Heart right ventricle (tissue), 16 donors: ENCODE data around the gene CLDN17. TPM values are rescaled to one million over a fixed set of nuclear protein-coding genes. Genes with fewer than 3 reads are reported as not detected.

Experiments used
- ATAC-seq, 8 donors: fragments of 200-7000 bp; cut with Tn5 transposase; one replicate each; pipeline ENCODE4 v1.9.1; 2020; ENCODE audit warnings: mild to moderate bottlenecking in 8 of 8, moderate library complexity in 8 of 8, moderate number of reproducible peaks in 1 of 8
- DNase-seq, 2 donors: peaks; one replicate each; pipeline ENCODE4 v3.0.0-alpha.2; 2020
- H3K27ac ChIP-seq, 10 donors: fragments of 200-600 bp; sonication (generic) in 2 of 10; one replicate each; pipeline versions ENCODE4 v1.5.0 to v1.8.0; 2020 to 2022; ENCODE audit warnings: mild to moderate bottlenecking in 3 of 10
- H3K27me3 ChIP-seq, 7 donors: fragments of 200-600 bp; one replicate each; pipeline ENCODE4 v1.8.0; 2021 to 2022; ENCODE audit warnings: mild to moderate bottlenecking in 2 of 7
- H3K36me3 ChIP-seq, 9 donors: fragments of 200-600 bp; sonication (generic) in 1 of 9; one replicate each; pipeline versions ENCODE4 v1.5.0 to v1.8.0; 2020 to 2022; ENCODE audit warnings: mild to moderate bottlenecking in 2 of 9
- H3K4me1 ChIP-seq, 9 donors: fragments of 200-600 bp; sonication (generic) in 1 of 9; one replicate each; pipeline versions ENCODE4 v1.5.0 to v1.8.0; 2020 to 2022; ENCODE audit warnings: mild to moderate bottlenecking in 4 of 9
- H3K4me3 ChIP-seq, 10 donors: fragments of 200-600 bp; sonication (generic) in 2 of 10; one replicate each; pipeline versions ENCODE4 v1.5.0 to v1.8.0; 2020 to 2022; ENCODE audit warnings: mild to moderate bottlenecking in 7 of 10, moderate library complexity in 2 of 10
- H3K9me3 ChIP-seq, 11 donors: fragments of 200-600 bp in 10 of 11; sonication (generic) in 2 of 11; one replicate each; pipeline versions ENCODE4 v1.5.0 to v1.8.0; 2013 to 2022; ENCODE audit warnings: mild to moderate bottlenecking in 2 of 11, control low read depth in 1 of 11, moderate library complexity in 1 of 11
- WGBS, 2 donors: extraction: QIAGEN DNeasy Blood & Tissue Kit; methylation state at CpG; one replicate each; pipeline ENCODE4 v1.1.7; 2013; ENCODE audit warnings: inconsistent platforms in 1 of 2; 5-methylcytosine and 5-hydroxymethylcytosine counted together
- intact Hi-C, 10 donors: fragments of 100-400 bp; cut with DNase I; formaldehyde crosslinking; loops; one replicate each; pipeline versions ENCODE4 v1.11.1 to v1.14.2; 2022
- polyA plus RNA-seq, 2 donors: library from polyadenylated mRNA; stranded (reverse); fragments of 200-250 nt; gene quantifications; one replicate each; pipeline ENCODE4 v1.2.3, GENCODE V29; 2013
- total RNA-seq, 10 donors: library from RNA; stranded (reverse); fragmentation: NEBNext Ultra II Directional in 3 of 10; extraction: Animal tissue kit (Norgen Biotek cat#: 25700) in 3 of 10; gene quantifications; one replicate each; pipeline versions ENCODE4 v1.2.1 to v1.2.4, GENCODE V29; 2021 to 2023
- TF ChIP-seq, protein P1 (sequence below), 9 donors: fragments of 200-600 bp; sonication (generic) in 2 of 9; IDR thresholded peaks; one replicate each; pipeline versions ENCODE4 v1.5.0 to v1.8.0; 2021 to 2022; ENCODE audit warnings: antibody characterized with exemption in 9 of 9, mild to moderate bottlenecking in 5 of 9, moderate library complexity in 1 of 9
- donor health status: Arrhythmogenic right ventricular cardiomyopathy.
- donor health status: ischemic (EF 13 %, LVEDD 7.1; RV severe dilation, severe dysfunction).
- donor health status: healthy with polysubstance abuse.
- donor health status: DM: no; HTN: yes; CAD: no.
- donor health status: DM: no; HTN: no; CAD: no.
- donor health status: ischemic (EF 25% LVEDD 6.9; RV normal size, moderate dysfunction).
- donor health status: ischemic (EF 25% LVEDD 5.7; RV mildly dilated, moderate dysfunction).
- donor health status: healthy.
- donor health status: DM: yes; HTN: yes; CAD: no.
- donor health status: Ischemic cardiomyopathy.
- donor health status: ischemic (EF 35%, LVEDD 5.7; RV mildly dilated, moderate dysfunction).
- donor health status: nonischemic (EF 11% LVEDD 7.7; RV severe dilation, severe dysfunction).
- donor health status: DM: yes; HTN: yes; CAD: no.
- donor health status: PGD.
- donor health status: ischemic (EF 29% LVEDD 5.4; RV normal size, mild dysfunction).
- donor health status: nonischemic (EF 23%, LVEDD 6.1; RV moderate dilation, normal function).

The CLDN17 gene
- total and polyA plus RNA-seq, 12 donors, result not detected

DNA sequence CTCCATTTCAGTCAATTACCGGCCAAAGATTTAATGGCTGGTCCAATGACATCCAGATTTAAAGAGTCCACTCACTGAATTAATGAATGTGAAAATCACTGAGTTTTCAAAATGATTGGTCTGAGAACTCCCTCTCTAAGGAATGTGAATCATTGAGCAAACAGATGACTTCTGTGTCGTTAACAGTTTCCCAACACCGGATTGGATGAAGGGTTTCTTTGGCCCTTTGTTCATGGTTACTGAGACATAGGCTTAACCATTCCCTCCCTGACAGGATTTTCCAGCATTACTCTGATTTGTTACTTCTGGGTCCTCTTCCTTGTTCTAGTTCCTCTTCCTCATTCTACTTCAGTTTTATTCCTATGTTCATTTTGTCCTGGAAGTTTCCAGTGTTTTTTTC is 1.5 kb upstream of the CLDN17 start:
- DNase-seq, result no peak
- Histone ChIP-seq H3K27ac (no peak overlapping the region), H3K36me3 (no peaks in the 10 kb centered on the region), H3K9me3 (no peaks in the 10 kb centered on the region), H3K27me3 (peaks cover 0 to 7% (median 0%) of the 10 kb centered on the region in 7 donors), H3K4me3 (no peak overlapping the region), H3K4me1 (no peaks in the 10 kb centered on the region)
- TF ChIP-seq, protein P1, sequence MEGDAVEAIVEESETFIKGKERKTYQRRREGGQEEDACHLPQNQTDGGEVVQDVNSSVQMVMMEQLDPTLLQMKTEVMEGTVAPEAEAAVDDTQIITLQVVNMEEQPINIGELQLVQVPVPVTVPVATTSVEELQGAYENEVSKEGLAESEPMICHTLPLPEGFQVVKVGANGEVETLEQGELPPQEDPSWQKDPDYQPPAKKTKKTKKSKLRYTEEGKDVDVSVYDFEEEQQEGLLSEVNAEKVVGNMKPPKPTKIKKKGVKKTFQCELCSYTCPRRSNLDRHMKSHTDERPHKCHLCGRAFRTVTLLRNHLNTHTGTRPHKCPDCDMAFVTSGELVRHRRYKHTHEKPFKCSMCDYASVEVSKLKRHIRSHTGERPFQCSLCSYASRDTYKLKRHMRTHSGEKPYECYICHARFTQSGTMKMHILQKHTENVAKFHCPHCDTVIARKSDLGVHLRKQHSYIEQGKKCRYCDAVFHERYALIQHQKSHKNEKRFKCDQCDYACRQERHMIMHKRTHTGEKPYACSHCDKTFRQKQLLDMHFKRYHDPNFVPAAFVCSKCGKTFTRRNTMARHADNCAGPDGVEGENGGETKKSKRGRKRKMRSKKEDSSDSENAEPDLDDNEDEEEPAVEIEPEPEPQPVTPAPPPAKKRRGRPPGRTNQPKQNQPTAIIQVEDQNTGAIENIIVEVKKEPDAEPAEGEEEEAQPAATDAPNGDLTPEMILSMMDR (IDR thresholded peaks at IDR 0.05), result no peak
- WGBS, 2 donors, result 79 to 81% methylated on average over 3 of the region's 3 CpGs
- intact Hi-C loops, result no loop called here
- ATAC-seq, result no peak

DNA sequence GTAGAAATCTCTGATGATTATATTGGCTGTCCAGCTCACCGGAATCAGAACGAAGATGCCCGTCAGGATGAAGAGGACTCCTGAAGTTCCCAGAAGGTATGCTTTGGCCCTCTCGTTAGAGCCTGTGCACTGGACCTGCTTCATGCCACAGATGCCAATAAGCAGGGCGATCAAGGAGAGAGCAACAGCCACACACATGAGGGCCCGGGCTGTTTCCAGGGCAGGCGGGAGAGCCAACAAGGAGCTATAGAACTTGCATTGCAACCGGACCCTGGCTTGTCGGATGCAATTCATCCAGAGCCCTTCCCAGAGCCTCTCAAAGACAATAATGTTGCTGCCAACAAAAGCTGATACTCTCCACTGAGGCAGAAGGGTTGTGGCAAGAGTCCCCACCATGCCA is 434 bp downstream of the CLDN17 start:
- TF ChIP-seq, protein P1 (IDR thresholded peaks at IDR 0.05), result no peak
- Histone ChIP-seq H3K9me3 (no peaks in the 10 kb centered on the region), H3K36me3 (no peaks in the 10 kb centered on the region), H3K4me3 (no peak overlapping the region), H3K27ac (no peak overlapping the region), H3K4me1 (no peaks in the 10 kb centered on the region), H3K27me3 (peaks cover 0 to 7% (median 0%) of the 10 kb centered on the region in 7 donors)
- intact Hi-C loops, result no loop called here
- no peak for DNase-seq
- WGBS, 2 donors, result 92 to 97% methylated on average over 9 of the region's 9 CpGs
- ATAC-seq, result no peak

DNA sequence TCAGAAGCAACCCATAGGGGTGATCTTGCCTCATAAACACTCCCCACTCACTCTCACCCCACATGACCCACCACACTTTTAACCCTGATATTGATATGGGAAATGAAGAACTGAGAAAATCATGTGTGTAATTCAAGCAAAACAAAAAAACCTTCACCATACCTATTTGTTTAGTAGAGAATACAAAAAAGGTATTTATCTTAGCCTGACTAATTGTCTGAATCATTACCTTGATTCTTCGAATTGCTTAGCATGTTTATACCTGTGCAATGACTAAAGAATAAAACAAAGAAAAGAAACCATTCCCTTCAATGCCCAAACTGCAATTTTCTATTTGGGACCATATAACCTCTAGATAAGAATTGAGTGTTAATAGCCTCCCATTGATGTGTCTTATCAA is 1.8 kb downstream of the CLDN17 start:
- 89% methylated on average over 1 of the region's 1 CpG for WGBS, 2 donors
- Histone ChIP-seq H3K27me3 (peaks cover 0 to 7% (median 0%) of the 10 kb centered on the region in 7 donors), H3K36me3 (no peaks in the 10 kb centered on the region), H3K4me1 (no peaks in the 10 kb centered on the region), H3K4me3 (no peak overlapping the region), H3K27ac (no peak overlapping the region), H3K9me3 (no peaks in the 10 kb centered on the region)
- intact Hi-C loops, result no loop called here
- ATAC-seq (no peak), DNase-seq (no peak)
- TF ChIP-seq, protein P1 (IDR thresholded peaks at IDR 0.05), result no peak

DNA sequence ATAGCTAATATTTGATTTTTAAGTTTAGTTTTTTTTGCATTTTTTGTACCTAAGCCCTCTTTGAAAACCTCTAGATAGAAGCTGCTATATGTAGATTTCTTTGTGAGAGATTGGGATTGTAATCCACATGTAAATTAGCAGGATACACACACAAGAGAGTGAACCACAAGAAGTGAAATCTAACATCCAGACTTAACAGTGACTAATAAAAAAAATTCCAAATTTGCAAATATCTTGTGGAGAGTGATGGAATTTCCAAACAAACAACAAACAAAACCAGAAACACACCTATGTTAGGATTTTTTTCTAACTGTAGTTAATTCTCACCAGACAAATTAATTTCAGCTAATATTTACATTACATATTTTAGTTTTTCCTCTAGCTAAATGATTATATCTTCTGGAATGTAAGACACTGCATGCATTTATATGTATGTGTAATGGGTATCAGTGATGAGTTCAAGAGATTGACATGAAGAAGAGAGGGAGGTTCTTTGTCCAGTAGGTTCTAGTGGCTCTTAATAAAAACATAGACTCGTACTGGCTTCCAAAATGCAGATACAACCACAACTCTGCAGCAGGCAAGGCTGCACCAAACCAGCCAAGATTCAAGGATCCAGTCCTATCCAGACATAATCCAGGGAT is 12.8 kb downstream of the CLDN17 start:
- 71 to 73% methylated on average over 1 of the region's 1 CpG for WGBS, 2 donors
- H3K36me3 ChIP-seq, result no peaks in the 10 kb centered on the region
- H3K27me3 ChIP-seq, result peaks cover 0 to 5% (median 0%) of the 10 kb centered on the region in 7 donors
- no peak overlapping the region for H3K27ac ChIP-seq
- TF ChIP-seq, protein P1 (IDR thresholded peaks at IDR 0.05), result no peak
- ATAC-seq (no peak), DNase-seq (no peak)
- no peaks in the 10 kb centered on the region for H3K4me1 ChIP-seq
- H3K9me3 ChIP-seq, result no peaks in the 10 kb centered on the region
- intact Hi-C loops, result loop anchor here in 1 of 10 donors (5.0 kb wide), 1 partner anchor 1598 kb away; no protein-coding TSS in a partner anchor
- H3K4me3 ChIP-seq, result no peak overlapping the region
